GM19397 (cell line): ENCODE results near the gene ALPI.

Experiments
- ATAC-seq: cut with Tn5 transposase; IDR thresholded peaks from one replicate; pipeline ENCODE4 v1.9.1; 2021; ENCODE audit warnings: mild to moderate bottlenecking, moderate library complexity; ENCODE audit not compliant: unreplicated experiment

Gene ALPI

GRCh38 chr2:232495292-232495691 is 39.3 kb downstream of the ALPI start:
- ATAC-seq = no peak

- ATAC-seq = no peak
These were observed 40.7 kb downstream of the ALPI start for GRCh38 chr2:232496501-232497270.

GRCh38 chr2:232497348-232497747 is 41.4 kb downstream of the ALPI start:
- no peak for ATAC-seq

GRCh38 chr2:232498452-232498851 is 42.5 kb downstream of the ALPI start:
- ATAC-seq = no peak

GRCh38 chr2:232501331-232501771 is 45.4 kb downstream of the ALPI start:
- no peak for ATAC-seq

GRCh38 chr2:232501794-232502390 is 45.9 kb downstream of the ALPI start:
- no peak for ATAC-seq

- ATAC-seq = no peak
These were observed 46.6 kb downstream of the ALPI start for GRCh38 chr2:232502511-232502910.

- no peak for ATAC-seq
These were observed 47.2 kb downstream of the ALPI start for GRCh38 chr2:232502911-232503808.

GRCh38 chr2:232503809-232504323 is 47.9 kb downstream of the ALPI start:
- no peak for ATAC-seq

GRCh38 chr2:232504438-232504837 is 48.5 kb downstream of the ALPI start:
- ATAC-seq = no peak

GRCh38 chr2:232505856-232506255 is 49.9 kb downstream of the ALPI start:
- ATAC-seq = no peak

- no peak for ATAC-seq
These were observed 50.8 kb downstream of the ALPI start for GRCh38 chr2:232506709-232507108.

GRCh38 chr2:232508251-232508650 is 52.3 kb downstream of the ALPI start:
- ATAC-seq = no peak
